HEK293T (cell line): ENCODE data around the gene CRB3.

Experiments
- FOXM1 ChIP-seq: fragments of 450-650 bp; IDR thresholded peaks from 2 replicates; pipeline ENCODE4 v1.6.1; 2017; ENCODE audit warnings: mild to moderate bottlenecking, borderline replicate concordance
- SP1 ChIP-seq: fragments of 450-650 bp; IDR thresholded peaks from 2 replicates; pipeline ENCODE4 v1.6.1; 2017

GRCh38 chr19:6414793-6415590 lies 49.1 kb upstream of the CRB3 start:
- TF ChIP-seq FOXM1 (no peak), SP1 (no peak)
